HFF-Myc (cell line): ENCODE results near the gene KLRC3.
"Not testable (repeated sequence)": the region's sequence is repeated elsewhere in the genome, so short reads cannot be mapped to it uniquely, and the experiment has no call there.

Source experiments
- DNase-seq: peaks from one replicate; pipeline ENCODE4 v3.0.0-alpha.2; 2011; ENCODE audit warnings: low read depth; ENCODE audit errors: extremely low read depth
- H3K4me3 ChIP-seq: replicated peaks from 2 replicates; pipeline ENCODE4 v1.5.1; 2011; ENCODE audit warnings: low read depth, mild to moderate bottlenecking, control low read depth, low read length
- CTCF ChIP-seq: IDR thresholded peaks from 2 replicates; pipeline ENCODE4 v1.5.1; 2012; ENCODE audit warnings: mild to moderate bottlenecking, low read depth, low read length, control low read depth; ENCODE audit errors: missing control alignments

The KLRC3 gene

GRCh38 chr12:10420334-10420733 lies at the start of gene KLRC3:
KLRC3 (minus strand) TSS chr12:10420595; CDS start chr12:10420550, 45 bp downstream.
- not testable (repeated sequence) for H3K4me3 ChIP-seq, DNase-seq

- H3K4me3 ChIP-seq: no peak overlapping the region
- TF ChIP-seq CTCF: no peak
- DNase-seq: no peak
Observed at GRCh38 chr12:10469701-10470100, 49.3 kb upstream of the KLRC3 start.

DNA sequence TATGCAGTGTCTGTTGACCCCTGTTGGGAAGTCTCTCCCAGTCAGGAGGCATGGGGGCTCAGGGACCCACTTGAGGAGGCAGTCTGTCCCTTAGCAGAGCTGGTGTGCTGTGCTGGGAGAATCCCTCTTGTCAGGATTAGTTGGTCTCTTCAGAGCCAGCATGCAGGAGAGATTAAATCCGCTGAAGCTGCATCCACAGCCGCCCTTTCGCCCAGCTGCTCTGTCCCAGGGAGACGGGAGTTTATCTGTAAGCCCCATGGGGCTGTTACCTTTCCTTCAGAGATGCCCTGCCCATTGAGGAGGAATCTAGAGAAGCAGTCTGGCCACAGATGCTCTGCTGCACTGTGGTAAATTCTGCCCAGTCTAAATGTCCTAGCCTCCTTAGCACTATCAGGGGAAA lies 45.9 kb upstream of the KLRC3 start:
- TF ChIP-seq CTCF: no peak
- H3K4me3 ChIP-seq: no peak overlapping the region
- DNase-seq: no peak

DNA sequence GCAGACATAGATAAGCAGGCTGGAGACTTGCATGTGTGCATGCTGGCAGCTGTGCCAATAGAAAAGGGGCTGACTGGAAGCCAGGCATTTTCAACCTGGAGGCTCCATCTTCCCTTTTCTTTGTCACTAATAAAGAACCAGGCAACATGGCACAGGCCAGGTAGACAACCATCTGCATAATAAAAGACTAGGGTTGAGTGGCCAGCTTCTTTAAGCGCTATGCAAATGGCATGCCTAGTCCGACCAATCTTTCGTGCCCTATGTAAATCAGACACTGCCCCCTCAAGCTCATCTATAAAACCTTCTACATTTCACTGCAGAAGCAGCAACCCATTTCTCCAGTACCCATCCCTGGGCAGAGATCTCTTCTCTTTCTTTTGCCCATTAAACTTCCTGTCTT lies 37.4 kb upstream of the KLRC3 start:
- no peak for DNase-seq
- H3K4me3 ChIP-seq: no peak overlapping the region
- TF ChIP-seq CTCF: no peak

GRCh38 chr12:10456856-10457255 lies 36.5 kb upstream of the KLRC3 start:
- TF ChIP-seq CTCF: no peak
- H3K4me3 ChIP-seq: no peak overlapping the region
- DNase-seq: no peak

DNA sequence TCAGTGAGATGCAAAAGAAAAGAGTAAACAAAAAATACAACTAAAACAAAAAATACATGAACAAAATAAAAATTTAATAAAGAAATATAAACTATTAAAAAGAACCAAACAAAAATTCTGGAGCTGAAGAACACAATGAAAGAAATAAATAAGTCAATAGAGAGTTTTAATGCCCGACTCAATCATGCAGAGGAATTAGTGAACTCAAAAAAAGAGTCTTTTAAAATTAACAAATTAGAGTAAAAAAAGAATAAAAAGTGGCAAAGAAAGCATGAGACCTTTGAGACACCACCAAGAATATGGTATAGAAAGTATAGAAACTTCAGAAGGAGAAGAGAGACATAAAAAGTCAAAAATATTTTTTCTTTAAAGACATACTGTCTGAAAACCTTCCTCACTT lies 35.4 kb upstream of the KLRC3 start:
- no peak overlapping the region for H3K4me3 ChIP-seq
- TF ChIP-seq CTCF: no peak
- no peak for DNase-seq

DNA sequence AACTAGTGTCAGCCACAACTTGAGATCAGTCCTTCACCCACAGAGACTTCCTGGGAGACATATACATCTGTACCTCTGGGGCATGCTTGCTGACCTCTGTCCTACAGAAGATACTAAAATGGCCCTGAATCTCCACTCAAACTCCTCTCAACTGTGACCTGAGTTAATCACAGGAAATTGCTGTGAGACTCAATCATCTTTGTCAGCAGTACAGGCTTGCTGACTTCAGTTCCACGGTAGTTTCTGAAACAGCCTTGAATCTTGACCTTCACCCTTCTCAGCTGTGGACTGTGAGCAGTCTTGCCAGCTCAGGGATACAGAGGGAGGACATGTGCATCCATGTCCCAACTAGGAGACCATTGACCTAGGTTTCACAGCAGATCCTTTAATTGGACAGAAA lies 34.1 kb upstream of the KLRC3 start:
- TF ChIP-seq CTCF: no peak
- DNase-seq: no peak
- no peak overlapping the region for H3K4me3 ChIP-seq
